Ovary (tissue), 3 donors: ENCODE results near the gene ACACB.

Experiments used
- CTCF ChIP-seq, 3 donors: fragments of 450-650 bp in 2 of 3; fragments of 200-600 bp in 1 of 3; IDR thresholded peaks; one replicate each; pipeline versions ENCODE4 v1.5.1 to v1.8.0; 2016 to 2022; ENCODE audit warnings: antibody characterized with exemption in 3 of 3, mild to moderate bottlenecking in 1 of 3
- EP300 ChIP-seq: sonication (generic); formaldehyde crosslinking; IDR thresholded peaks from one replicate; pipeline ENCODE4 v1.6.1; 2017; ENCODE audit warnings: antibody characterized with exemption
- POLR2A ChIP-seq: fragments of 450-650 bp; IDR thresholded peaks from one replicate; pipeline ENCODE4 v1.6.1; 2017; ENCODE audit warnings: antibody characterized with exemption, mild to moderate bottlenecking, moderate library complexity
- donor health status: DM: no; HTN: no; CAD: no.

DNA sequence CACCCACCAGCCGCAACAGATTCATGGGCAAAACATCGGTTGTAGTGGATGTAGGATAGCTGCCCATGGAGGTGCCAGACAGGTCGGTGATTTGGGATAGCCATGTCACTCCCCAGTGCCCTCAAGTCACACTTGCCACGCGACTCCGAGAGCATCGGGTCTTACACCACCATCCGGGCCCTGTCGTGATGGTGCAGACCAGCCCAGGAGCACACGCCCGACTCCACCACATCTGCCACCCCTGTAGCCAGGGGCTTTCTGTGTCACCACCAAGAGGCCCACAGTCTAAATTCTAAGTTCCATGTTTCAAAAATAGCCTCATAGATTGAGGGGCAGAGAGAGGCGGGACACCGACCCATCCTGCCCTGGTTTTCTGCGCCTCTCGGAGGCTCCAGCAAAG is 174.7 kb downstream of the ACACB start:
- TF ChIP-seq CTCF (IDR thresholded peaks at IDR 0.05) (no peak), EP300 (no peak), POLR2A (no peak)
